ENCODE results near the gene CEMIP. TPM values are rescaled to one million over a fixed set of nuclear protein-coding genes. Genes with fewer than 3 reads are reported as not detected.

Gene CEMIP
- total RNA-seq, 1 experiment from 2014 or later, result 3.5 TPM

DNA sequence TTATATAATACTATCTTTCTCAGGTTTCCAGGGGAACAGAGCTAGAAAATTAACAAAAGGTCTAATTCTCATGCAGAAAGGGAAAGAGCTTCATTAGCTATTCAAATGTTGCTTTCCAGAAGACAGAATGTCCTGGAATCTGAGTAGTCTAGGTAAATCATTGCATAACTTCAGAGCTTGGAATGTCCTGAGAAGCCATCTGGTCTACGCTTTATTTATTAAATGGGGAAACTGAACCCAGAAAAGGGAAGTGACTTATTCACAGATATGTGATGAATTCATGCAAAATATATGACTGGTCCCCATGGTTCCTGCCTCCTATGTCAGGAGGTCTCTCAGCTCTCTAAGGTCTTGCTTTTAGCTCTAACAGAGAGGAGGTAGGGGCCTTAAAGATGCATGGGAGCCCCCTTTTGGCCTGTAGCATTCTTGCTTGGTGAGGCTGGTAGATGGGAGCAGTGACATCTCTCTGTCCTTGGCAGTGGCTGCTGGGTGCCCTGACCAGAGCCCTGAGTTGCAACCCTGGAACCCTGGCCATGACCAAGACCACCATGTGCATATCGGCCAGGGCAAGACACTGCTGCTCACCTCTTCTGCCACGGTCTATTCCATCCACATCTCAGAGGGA, 99.2 kb downstream of the CEMIP start:
- intact Hi-C loops (cut with micrococcal nuclease), result no loop called here
- DNase-seq (ENCODE audit: low read depth, low spot score) (no peak), ATAC-seq (no peak)
- H3K79me2 ChIP-seq (ENCODE audit: insufficient read depth, low read length), result no peaks in the 10 kb centered on the region
- H4K20me1 ChIP-seq (ENCODE audit: insufficient read depth), result no peaks in the 10 kb centered on the region
- no peak overlapping the region for H2AFZ ChIP-seq (ENCODE audit: low read depth, low read length, poor library complexity, severe bottlenecking)
- no peaks in the 10 kb centered on the region for H3K36me3 ChIP-seq (ENCODE audit: control insufficient read depth in 1 of 2, insufficient read depth in 2 of 2, low read length in 2 of 2)
- no peak overlapping the region for H3K4me3 ChIP-seq (replicated peaks in 1 of 2; ENCODE audit: low read depth in 1 of 2, low read length in 2 of 2)
- H3K9me3 ChIP-seq (ENCODE audit: control insufficient read depth in 1 of 2, insufficient read depth in 1 of 2, low read depth in 1 of 2, low read length in 2 of 2), result no peaks in the 10 kb centered on the region
- RAD21 ChIA-PET (ENCODE audit: low non-redundant PET in 1 of 2, low total read pairs in 2 of 2, uncharacterized antibody in 2 of 2, unreplicated experiment in 2 of 2), result no interaction called here
- no peak overlapping the region for H3K4me2 ChIP-seq (ENCODE audit: low read length)
- POLR2A ChIA-PET, result no interaction called here
- no TSS peak for BruUV-seq (replicated peaks)
- H3K27ac ChIP-seq (ENCODE audit: low read depth, low read length), result no peak overlapping the region
- H3K27me3 ChIP-seq (ENCODE audit: insufficient read depth, low read length), result no peaks in the 10 kb centered on the region
- CTCF ChIA-PET, result no interaction called here
- no peak for TF ChIP-seq SIN3A (IDR thresholded peaks at IDR 0.05; ENCODE audit: low read depth)
- TF ChIP-seq JUND (IDR thresholded peaks at IDR 0.05), result no peak
- TF ChIP-seq, protein P1, sequence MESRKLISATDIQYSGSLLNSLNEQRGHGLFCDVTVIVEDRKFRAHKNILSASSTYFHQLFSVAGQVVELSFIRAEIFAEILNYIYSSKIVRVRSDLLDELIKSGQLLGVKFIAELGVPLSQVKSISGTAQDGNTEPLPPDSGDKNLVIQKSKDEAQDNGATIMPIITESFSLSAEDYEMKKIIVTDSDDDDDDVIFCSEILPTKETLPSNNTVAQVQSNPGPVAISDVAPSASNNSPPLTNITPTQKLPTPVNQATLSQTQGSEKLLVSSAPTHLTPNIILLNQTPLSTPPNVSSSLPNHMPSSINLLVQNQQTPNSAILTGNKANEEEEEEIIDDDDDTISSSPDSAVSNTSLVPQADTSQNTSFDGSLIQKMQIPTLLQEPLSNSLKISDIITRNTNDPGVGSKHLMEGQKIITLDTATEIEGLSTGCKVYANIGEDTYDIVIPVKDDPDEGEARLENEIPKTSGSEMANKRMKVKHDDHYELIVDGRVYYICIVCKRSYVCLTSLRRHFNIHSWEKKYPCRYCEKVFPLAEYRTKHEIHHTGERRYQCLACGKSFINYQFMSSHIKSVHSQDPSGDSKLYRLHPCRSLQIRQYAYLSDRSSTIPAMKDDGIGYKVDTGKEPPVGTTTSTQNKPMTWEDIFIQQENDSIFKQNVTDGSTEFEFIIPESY (IDR thresholded peaks at IDR 0.05; ENCODE audit: extremely low read depth, insufficient replicate concordance, low read length), result no peak
- no peak for TF ChIP-seq SRF (IDR thresholded peaks at IDR 0.05; ENCODE audit: low read depth)
- TF ChIP-seq, protein P2, sequence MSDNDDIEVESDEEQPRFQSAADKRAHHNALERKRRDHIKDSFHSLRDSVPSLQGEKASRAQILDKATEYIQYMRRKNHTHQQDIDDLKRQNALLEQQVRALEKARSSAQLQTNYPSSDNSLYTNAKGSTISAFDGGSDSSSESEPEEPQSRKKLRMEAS (IDR thresholded peaks at IDR 0.05), result no peak
- TF ChIP-seq EZH2phosphoT487 (IDR thresholded peaks at IDR 0.05; ENCODE audit: borderline replicate concordance), result no peak
- no peak for TF ChIP-seq CBX3 (IDR thresholded peaks at IDR 0.05; ENCODE audit: low read depth)
- TF ChIP-seq TCF7L2 (IDR thresholded peaks at IDR 0.05; ENCODE audit: borderline replicate concordance, extremely low read depth, insufficient read depth, insufficient read length), result no peak
- no peak for TF ChIP-seq ZFX (IDR thresholded peaks at IDR 0.05)
- TF ChIP-seq ATF3 (IDR thresholded peaks at IDR 0.05), result no peak
- TF ChIP-seq SP1 (IDR thresholded peaks at IDR 0.05; ENCODE audit: low read depth), result no peak
- no peak for TF ChIP-seq ZNF274 (IDR thresholded peaks at IDR 0.05; ENCODE audit: low read depth, low read length)
- TF ChIP-seq RAD21 (IDR thresholded peaks at IDR 0.05; ENCODE audit: low read depth), result no peak
- no peak for TF ChIP-seq ELF1 (IDR thresholded peaks at IDR 0.05; ENCODE audit: borderline replicate concordance, low read depth)
- no peak for TF ChIP-seq FOSL1 (IDR thresholded peaks at IDR 0.05; ENCODE audit: low read depth)
- no peak overlapping the region for H3K9ac ChIP-seq (ENCODE audit: low read length)
- H3K4me1 ChIP-seq (ENCODE audit: control insufficient read depth in 1 of 2, insufficient read depth in 2 of 2, low read length in 2 of 2), result no peaks in the 10 kb centered on the region
- H3K9me2 ChIP-seq (ENCODE audit: insufficient read depth), result no peaks in the 10 kb centered on the region

All from HCT116 (cell line).